HTERT RPE-1 (cell line): Measurements from ENCODE around the gene SLC6A7.

Source experiments
- in situ Hi-C: fragments of 300-500 bp; cut with MboI; formaldehyde crosslinking; loops from 4 replicates; pipeline ENCODE4 v1.14.3; 2020; ENCODE audit warnings: low sequenced_read_pairs

Gene SLC6A7

GRCh38 chr5:150172556-150172955 lies 17.3 kb upstream of the SLC6A7 start:
- in situ Hi-C loops = no loop called here

GRCh38 chr5:150173161-150173560 lies 16.7 kb upstream of the SLC6A7 start:
- in situ Hi-C loops = no loop called here

- in situ Hi-C loops = no loop called here
Observed at GRCh38 chr5:150174285-150174684, 15.6 kb upstream of the SLC6A7 start.

GRCh38 chr5:150175076-150175475 lies 14.8 kb upstream of the SLC6A7 start:
- in situ Hi-C loops = no loop called here

- in situ Hi-C loops = no loop called here
Observed at GRCh38 chr5:150175536-150175935, 14.3 kb upstream of the SLC6A7 start.

GRCh38 chr5:150176745-150177477 lies 13.0 kb upstream of the SLC6A7 start:
- in situ Hi-C loops = no loop called here

GRCh38 chr5:150177721-150178120 lies 12.1 kb upstream of the SLC6A7 start:
- in situ Hi-C loops = no loop called here

GRCh38 chr5:150178262-150178661 lies 11.6 kb upstream of the SLC6A7 start:
- in situ Hi-C loops = no loop called here

- in situ Hi-C loops = no loop called here
Observed at GRCh38 chr5:150179019-150179620, 10.7 kb upstream of the SLC6A7 start.

- in situ Hi-C loops = no loop called here
Observed at GRCh38 chr5:150180241-150181026, 9.4 kb upstream of the SLC6A7 start.

GRCh38 chr5:150181027-150181426 lies 8.8 kb upstream of the SLC6A7 start:
- in situ Hi-C loops = no loop called here

GRCh38 chr5:150181766-150182545 lies 7.9 kb upstream of the SLC6A7 start:
- in situ Hi-C loops = no loop called here

GRCh38 chr5:150182774-150183173 lies 7.1 kb upstream of the SLC6A7 start:
- in situ Hi-C loops = no loop called here

GRCh38 chr5:150183436-150183835 lies 6.4 kb upstream of the SLC6A7 start:
- in situ Hi-C loops = no loop called here

- in situ Hi-C loops = no loop called here
Observed at GRCh38 chr5:150184006-150184405, 5.9 kb upstream of the SLC6A7 start.

GRCh38 chr5:150184990-150185912 lies 4.6 kb upstream of the SLC6A7 start:
- in situ Hi-C loops = no loop called here

- in situ Hi-C loops = no loop called here
Observed at GRCh38 chr5:150186137-150186536, 3.7 kb upstream of the SLC6A7 start.

GRCh38 chr5:150186897-150187296 lies 3.0 kb upstream of the SLC6A7 start:
- in situ Hi-C loops = no loop called here

- in situ Hi-C loops = no loop called here
Observed at GRCh38 chr5:150188146-150188842, 1.6 kb upstream of the SLC6A7 start.
